K562 (cell line): Measurements from ENCODE around the gene CHN2. TPM values are rescaled to one million over a fixed set of nuclear protein-coding genes. Genes with fewer than 3 reads are reported as not detected.

Experiments used
- ATAC-seq: fragments of 200-7000 bp; cut with Tn5 transposase; 3 replicates; pipeline ENCODE4 v1.9.1; 2020; ENCODE audit warnings: moderate library complexity
- BruUV-seq: library from RNA; stranded (reverse); fragments of 400-500 nt; replicated peaks from 2 replicates; lab custom pipeline; 2021; lab: Mats Ljungman, UMichigan
- CTCF ChIA-PET: fragments of 300-600 bp; formaldehyde crosslinking; extraction: SDS; loops from one replicate; lab custom pipeline; 2021; ENCODE audit warnings: low intra/inter-chr PET ratio; lab: Yijun Ruan, JAX
- POLR2A ChIA-PET: fragments of 300-600, 350-650 bp; sonication (Branson Sonifier 250); formaldehyde crosslinking; extraction: SDS; loops from one replicate; lab custom pipeline; 2021; ENCODE audit warnings: antibody characterized with exemption, inconsistent platforms; lab: Yijun Ruan, JAX
- DNase-seq, 4 experiments: peaks; one replicate each; pipeline versions ENCODE4 v3.0.0 to v3.0.0-alpha.2; 2011 to 2018; ENCODE audit warnings: low spot score in 3 of 4, mixed read lengths in 3 of 4; ENCODE audit errors: extremely low read depth in 1 of 4
- FAIRE-seq: peaks from 2 replicates; lab custom pipeline; 2011; peaks lifted over from hg19 to GRCh38; lab: Jason Lieb, UNC
- H2AFZ ChIP-seq: 2 replicates; pipeline ENCODE4 v1.6.0; 2011; ENCODE audit warnings: low read depth, low read length, control low read depth, inconsistent platforms
- H3K27ac ChIP-seq: fragments of 200-600 bp; 3 replicates; pipeline ENCODE4 v1.8.0; 2011; ENCODE audit warnings: low read depth, mild to moderate bottlenecking, control low read depth, inconsistent platforms, low read length, moderate library complexity, mixed read lengths; ENCODE audit errors: extremely low read depth
- H3K27me3 ChIP-seq, 2 experiments: fragments of 300-600 bp in 1 of 2; 2 replicates in 1 of 2; 3 replicates in 1 of 2; pipeline versions ENCODE4 v1.6.0 to v1.8.0; 2011; ENCODE audit warnings: inconsistent platforms in 2 of 2, low read length in 2 of 2, mild to moderate bottlenecking in 1 of 2, mixed read lengths in 1 of 2, moderate library complexity in 1 of 2; ENCODE audit not compliant: control insufficient read depth in 2 of 2, insufficient read depth in 2 of 2
- H3K36me3 ChIP-seq: fragments of 300-600 bp; 3 replicates; pipeline ENCODE4 v1.8.0; 2011; ENCODE audit warnings: mild to moderate bottlenecking, low read length, inconsistent platforms; ENCODE audit not compliant: control insufficient read depth, insufficient read depth
- H3K4me1 ChIP-seq, 2 experiments: fragments of 200-600 bp in 1 of 2; replicated peaks in 1 of 2; 2 replicates in 1 of 2; 3 replicates in 1 of 2; pipeline versions ENCODE4 v1.5.1 to v1.8.0; 2011; ENCODE audit warnings: inconsistent platforms in 2 of 2, low read length in 2 of 2, mild to moderate bottlenecking in 1 of 2, mixed read lengths in 1 of 2, moderate library complexity in 1 of 2; ENCODE audit not compliant: control insufficient read depth in 2 of 2, insufficient read depth in 2 of 2
- H3K4me2 ChIP-seq: 2 replicates; pipeline ENCODE4 v1.6.1; 2011; ENCODE audit warnings: low read length, control low read depth, inconsistent platforms, mixed read lengths; ENCODE audit not compliant: insufficient read depth
- H3K4me3 ChIP-seq: fragments of 200-600 bp; sonication (generic), shearing (Covaris generic); 2 replicates; pipeline ENCODE4 v1.5.1; 2016; ENCODE audit warnings: control low read depth, inconsistent platforms
- H3K79me2 ChIP-seq: fragments of 200-600 bp; 3 replicates; pipeline ENCODE4 v1.8.0; 2011; ENCODE audit warnings: low read length, inconsistent platforms; ENCODE audit not compliant: control insufficient read depth, insufficient read depth
- H3K9ac ChIP-seq, 2 experiments: 2 replicates each; pipeline versions ENCODE4 v1.6.0 to v1.6.1; 2011; ENCODE audit warnings: low read depth in 2 of 2, low read length in 2 of 2, control low read depth in 1 of 2, inconsistent platforms in 1 of 2, mild to moderate bottlenecking in 1 of 2, mixed read lengths in 1 of 2; ENCODE audit not compliant: insufficient read depth in 1 of 2
- H3K9me1 ChIP-seq: one replicate; pipeline ENCODE4 v1.6.0; 2011; ENCODE audit warnings: inconsistent platforms, mild to moderate bottlenecking, low read length, moderate library complexity; ENCODE audit not compliant: control insufficient read depth, insufficient read depth
- H3K9me3 ChIP-seq: replicated peaks from 2 replicates; pipeline ENCODE4 v1.5.1; 2011; ENCODE audit warnings: low read depth, low read length, inconsistent platforms; ENCODE audit not compliant: control insufficient read depth, insufficient read depth
- H4K20me1 ChIP-seq: replicated peaks from 2 replicates; pipeline ENCODE4 v1.6.1; 2011; ENCODE audit warnings: low read length, inconsistent platforms, mixed read lengths; ENCODE audit not compliant: control insufficient read depth, insufficient read depth
- BCOR ChIP-seq: fragments of 450-650 bp; IDR thresholded peaks from 2 replicates; pipeline ENCODE4 v1.6.1; 2016
- BRF1 ChIP-seq: IDR thresholded peaks from 3 replicates; pipeline ENCODE4 v1.6.1; 2011; ENCODE audit warnings: borderline replicate concordance, mild to moderate bottlenecking; ENCODE audit not compliant: insufficient read length; ENCODE audit errors: extremely low read depth
- BRF2 ChIP-seq: IDR thresholded peaks from 3 replicates; pipeline ENCODE4 v1.6.1; 2011; ENCODE audit warnings: borderline replicate concordance, mild to moderate bottlenecking; ENCODE audit not compliant: insufficient read length, insufficient read depth
- HMGN3 ChIP-seq: IDR thresholded peaks from 2 replicates; pipeline ENCODE4 v1.6.1; 2011; ENCODE audit warnings: borderline replicate concordance, low read depth, mild to moderate bottlenecking, mixed read lengths, low read length; ENCODE audit not compliant: insufficient read length; ENCODE audit errors: extremely low read depth
- MEF2A ChIP-seq: IDR thresholded peaks from 2 replicates; pipeline ENCODE4 v1.6.1; 2011; ENCODE audit warnings: low read depth, mild to moderate bottlenecking, low read length, moderate library complexity; ENCODE audit not compliant: control insufficient read depth
- NFE2 ChIP-seq: IDR thresholded peaks from 2 replicates; pipeline ENCODE4 v1.6.1; 2014; ENCODE audit warnings: antibody characterized with exemption, low read depth
- RBM34 ChIP-seq: fragments of 200-400 bp; formaldehyde crosslinking; IDR thresholded peaks from 2 replicates; pipeline ENCODE4 v1.6.1; 2018; ENCODE audit warnings: low read length, borderline replicate concordance; ENCODE audit not compliant: insufficient read depth
- SAFB2 ChIP-seq: fragments of 200-400 bp; formaldehyde crosslinking; IDR thresholded peaks from 2 replicates; pipeline ENCODE4 v1.6.1; 2018; ENCODE audit warnings: borderline replicate concordance, low read length, low read depth, moderate library complexity; ENCODE audit not compliant: severe bottlenecking
- SIRT6 ChIP-seq: IDR thresholded peaks from one replicate; pipeline ENCODE4 v1.6.1; 2012; ENCODE audit warnings: low read depth, mild to moderate bottlenecking, control low read depth, inconsistent platforms, low read length, moderate library complexity
- STAT5A ChIP-seq: IDR thresholded peaks from 2 replicates; pipeline ENCODE4 v1.6.1; 2012; ENCODE audit warnings: low read length, inconsistent platforms, borderline replicate concordance
- ZNF140 ChIP-seq: fragments of 250-450 bp; sonication (Bioruptor Pico); IDR thresholded peaks from 2 replicates; pipeline ENCODE4 v1.8.0; 2021; ENCODE audit warnings: moderate library complexity, mild to moderate bottlenecking, inconsistent platforms
- ZNF699 ChIP-seq: fragments of 250-450 bp; sonication (Bioruptor Pico); IDR thresholded peaks from 2 replicates; pipeline ENCODE4 v1.8.0; 2021; ENCODE audit warnings: mild to moderate bottlenecking, moderate library complexity; ENCODE audit not compliant: insufficient replicate concordance
- ZNF79 ChIP-seq: fragments of 250-450 bp; sonication (Bioruptor Pico); IDR thresholded peaks from 2 replicates; pipeline ENCODE4 v1.4.0; 2020; ENCODE audit warnings: low read depth, mild to moderate bottlenecking, moderate library complexity
- whole genome bisulfite sequencing: fragments of 100-300 bp; shearing (Covaris generic); methylation state at CpG from one replicate; pipeline ENCODE4 v1.1.6; 2016; ENCODE audit warnings: low coverage, mixed read lengths; ENCODE audit not compliant: insufficient coverage; ENCODE audit errors: missing lambda C conversion rate; 5-methylcytosine and 5-hydroxymethylcytosine counted together
- in situ Hi-C: fragments of 300-500 bp; cut with MboI; formaldehyde crosslinking; loops from 4 replicates; pipeline ENCODE4 v1.15.0; 2018; ENCODE audit warnings: inconsistent platforms, mixed read lengths
- intact Hi-C: fragments of 100-400 bp; cut with micrococcal nuclease; formaldehyde crosslinking; loops from 2 replicates; pipeline ENCODE4 v1.14.2; 2022
- polyA plus RNA-seq, 8 experiments: library from polyadenylated mRNA; depleted of rRNA in 4 of 8; stranded (reverse) in 5 of 8; unstranded in 3 of 8; fragments of >200 nt; fragmentation: Nextera tagmentation in 2 of 8; fragmentation: Illumina TruSeq in 1 of 8; extraction: Ambion mirVana in 2 of 8; extraction: Trizol in 1 of 8; gene quantifications; 2 replicates each; pipeline versions ENCODE4 v1.2.1 to v1.2.3, GENCODE V29; 2011 to 2014; ENCODE audit warnings: inconsistent platforms in 1 of 8, missing spikeins in 1 of 8
- total RNA-seq, 7 experiments: library from RNA; depleted of rRNA in 6 of 7; stranded (reverse); fragments of >200 nt in 6 of 7; fragmentation: Illumina TruSeq in 2 of 7; extraction: Trizol in 2 of 7; gene quantifications; 2 replicates each; pipeline versions ENCODE4 v1.2.1 to v1.2.3, GENCODE V29; 2011 to 2021; ENCODE audit warnings: low replicate concordance in 1 of 7

Gene CHN2
- total and polyA plus RNA-seq, 9 of the 15 experiments (the other 6 are each of a cell fraction or from before 2014, with no cell fraction given) = 0.12 to 2.1 (median 0.31) TPM; not detected in 1

DNA sequence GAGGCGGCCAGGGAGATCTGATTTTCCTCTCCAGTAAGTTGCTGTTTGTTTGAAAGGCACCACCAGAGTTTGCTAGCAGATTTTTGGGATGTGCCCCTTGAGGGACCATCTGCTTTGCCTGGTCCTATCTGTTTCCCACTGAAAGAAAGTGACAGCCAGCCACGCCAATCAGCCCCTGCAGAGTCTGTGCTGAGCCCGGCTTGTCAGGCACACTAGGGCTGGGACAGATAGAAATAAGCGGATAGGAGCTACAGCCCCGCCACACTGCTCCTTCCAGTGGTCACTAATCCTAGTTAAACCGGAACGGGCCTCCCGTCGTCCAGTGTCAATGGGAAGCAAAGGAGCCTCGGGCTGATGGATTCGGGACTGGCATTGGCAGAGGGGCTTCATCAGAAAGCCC, 207.2 kb downstream of the CHN2 start:
- in situ Hi-C loops = loop anchor here (5.0 to 10.0 kb wide), 3 partner anchors 217 to 479 kb away; no protein-coding TSS in a partner anchor
- Histone ChIP-seq H3K79me2 (no peaks in the 10 kb centered on the region), H3K9me1 (no peaks in the 10 kb centered on the region), H3K27ac (no peak overlapping the region), H3K9me3 (no peaks in the 10 kb centered on the region), H3K27me3 (peaks cover 7 to 33% of the 10 kb centered on the region in 2 experiments; a peak in 3 of 5 replicates), H3K9ac (no peak overlapping the region), H3K4me1 (no peaks in the 10 kb centered on the region), H3K4me2 (no peak overlapping the region), H3K4me3 (no peak overlapping the region)
- DNase-seq = no peak
- intact Hi-C loops = no loop called here
- ChIA-PET CTCF (no interaction called here), POLR2A (no interaction called here)
- BruUV-seq = no TSS peak
- ATAC-seq = no peak
- no peak for TF ChIP-seq RBM34
- TF ChIP-seq, all 486 proteins: peak for 0
- Histone ChIP-seq H2AFZ (no peak overlapping the region), H4K20me1 (no peaks in the 10 kb centered on the region), H3K36me3 (no peaks in the 10 kb centered on the region)
- FAIRE-seq = no peak
- WGBS = 0% methylated on average over 9 of the region's 11 CpGs

DNA sequence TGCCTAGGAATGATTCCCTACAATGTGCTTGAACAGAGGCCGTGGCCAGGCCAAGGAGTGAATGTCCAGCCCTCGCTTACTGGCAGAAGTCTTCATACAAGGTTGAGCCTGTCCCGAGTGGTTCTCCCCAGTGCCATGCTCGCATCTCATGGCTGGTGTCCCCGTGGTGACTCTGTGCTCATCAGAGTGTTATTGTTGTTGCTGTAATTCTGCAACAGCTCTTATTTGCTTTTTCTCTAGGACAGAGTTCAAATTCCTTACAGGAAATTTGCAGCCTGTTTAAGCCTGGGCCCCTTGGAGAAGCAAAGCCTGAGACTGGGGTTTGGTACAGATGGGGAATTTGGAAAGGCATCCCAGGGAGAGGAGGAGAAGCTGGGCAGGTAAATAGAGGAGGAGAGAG, 211.3 kb downstream of the CHN2 start:
- Histone ChIP-seq H3K36me3 (no peaks in the 10 kb centered on the region), H3K4me1 (no peaks in the 10 kb centered on the region), H3K4me3 (no peak overlapping the region), H3K9me3 (no peaks in the 10 kb centered on the region), H3K4me2 (no peak overlapping the region), H3K27me3 (peaks cover 7 to 15% of the 10 kb centered on the region in 2 experiments; a peak in 2 of 5 replicates), H4K20me1 (no peaks in the 10 kb centered on the region), H2AFZ (no peak overlapping the region), H3K9ac (no peak overlapping the region), H3K9me1 (no peaks in the 10 kb centered on the region), H3K79me2 (no peaks in the 10 kb centered on the region), H3K27ac (no peak overlapping the region)
- FAIRE-seq (no peak), DNase-seq (no peak), ATAC-seq (no peak)
- in situ Hi-C loops (loop anchor here (10.0 kb wide), 2 partner anchors 221 to 301 kb away; no protein-coding TSS in a partner anchor), intact Hi-C loops (loop anchor here (5.0 kb wide), 1 partner anchor 294 kb away; no protein-coding TSS in a partner anchor)
- BruUV-seq = no TSS peak
- WGBS = 0% methylated on average over 5 of the region's 5 CpGs
- CTCF ChIA-PET = no interaction called here
- POLR2A ChIA-PET = no interaction called here
- no peak for TF ChIP-seq BCOR
- TF ChIP-seq ZNF79 (CRISPR knock-in tag) = no peak
- no peak for TF ChIP-seq SIRT6
- no peak for TF ChIP-seq STAT5A
- no peak for TF ChIP-seq MEF2A
- no peak for TF ChIP-seq HMGN3
- no peak for TF ChIP-seq ZNF699 (CRISPR knock-in tag)
- TF ChIP-seq ZNF140 = no peak
- TF ChIP-seq BRF2 = no peak
- TF ChIP-seq NFE2 = no peak
- TF ChIP-seq BRF1 = no peak
- TF ChIP-seq SAFB2 = no peak
